HAP-1 (cell line): Measurements from ENCODE around the gene GFRA1.

Experiments used
- DNase-seq, 2 experiments: peaks; one replicate each; pipeline ENCODE4 v3.0.0-alpha.2; 2016 to 2020; ENCODE audit warnings: low spot score in 2 of 2
- H3K27me3 ChIP-seq: fragments of 250-450 bp; sonication (Bioruptor Pico); 2 replicates; pipeline ENCODE4 v1.5.1; 2020; ENCODE audit warnings: low read depth, mild to moderate bottlenecking, moderate library complexity
- H3K36me3 ChIP-seq: fragments of 250-450 bp; sonication (Bioruptor Pico); replicated peaks from 2 replicates; pipeline ENCODE4 v1.5.1; 2020; ENCODE audit warnings: mild to moderate bottlenecking
- H3K4me1 ChIP-seq: fragments of 250-450 bp; sonication (Bioruptor Pico); 2 replicates; pipeline ENCODE4 v1.5.1; 2020; ENCODE audit warnings: mild to moderate bottlenecking
- H3K4me3 ChIP-seq: fragments of 250-450 bp; sonication (Bioruptor Pico); 2 replicates; pipeline ENCODE4 v1.5.1; 2020; ENCODE audit warnings: mild to moderate bottlenecking, moderate library complexity
- H3K9me3 ChIP-seq: fragments of 250-450 bp; sonication (Bioruptor Pico); 2 replicates; pipeline ENCODE4 v1.5.1; 2020; ENCODE audit warnings: mild to moderate bottlenecking, moderate library complexity
- in situ Hi-C: fragments of 300-500 bp; cut with MboI; formaldehyde crosslinking; loops from 3 replicates; pipeline ENCODE4 v1.14.3; 2020; ENCODE audit warnings: low sequenced_read_pairs, inconsistent platforms, mixed read lengths

Gene GFRA1

GRCh38 chr10:116088985-116089384 is 184.0 kb downstream of the GFRA1 start:
- H3K4me3 ChIP-seq, result no peak overlapping the region
- no peaks in the 10 kb centered on the region for H3K4me1 ChIP-seq
- DNase-seq, result no peak
- no peaks in the 10 kb centered on the region for H3K27me3 ChIP-seq
- no peaks in the 10 kb centered on the region for H3K9me3 ChIP-seq
- in situ Hi-C loops, result no loop called here
- no peaks in the 10 kb centered on the region for H3K36me3 ChIP-seq

- in situ Hi-C loops, result no loop called here
- no peaks in the 10 kb centered on the region for H3K4me1 ChIP-seq
- H3K27me3 ChIP-seq, result no peaks in the 10 kb centered on the region
- H3K4me3 ChIP-seq, result no peak overlapping the region
- H3K36me3 ChIP-seq, result no peaks in the 10 kb centered on the region
- DNase-seq, result no peak
- no peaks in the 10 kb centered on the region for H3K9me3 ChIP-seq
Observed at GRCh38 chr10:116085323-116085722, 187.7 kb downstream of the GFRA1 start.

GRCh38 chr10:116084161-116084560 is 188.8 kb downstream of the GFRA1 start:
- H3K4me1 ChIP-seq, result no peaks in the 10 kb centered on the region
- H3K9me3 ChIP-seq, result no peaks in the 10 kb centered on the region
- DNase-seq, result no peak
- in situ Hi-C loops, result no loop called here
- H3K4me3 ChIP-seq, result no peak overlapping the region
- no peaks in the 10 kb centered on the region for H3K27me3 ChIP-seq
- H3K36me3 ChIP-seq, result no peaks in the 10 kb centered on the region

GRCh38 chr10:116083226-116083762 is 189.7 kb downstream of the GFRA1 start:
- Histone ChIP-seq H3K36me3 (no peaks in the 10 kb centered on the region), H3K9me3 (no peaks in the 10 kb centered on the region), H3K4me3 (no peak overlapping the region), H3K27me3 (no peaks in the 10 kb centered on the region), H3K4me1 (no peaks in the 10 kb centered on the region)
- no peak for DNase-seq
- in situ Hi-C loops, result no loop called here

GRCh38 chr10:116082762-116083161 is 190.2 kb downstream of the GFRA1 start:
- Histone ChIP-seq H3K4me1 (no peaks in the 10 kb centered on the region), H3K36me3 (no peaks in the 10 kb centered on the region), H3K4me3 (no peak overlapping the region), H3K27me3 (no peaks in the 10 kb centered on the region), H3K9me3 (no peaks in the 10 kb centered on the region)
- in situ Hi-C loops, result no loop called here
- DNase-seq, result no peak

- no peak for DNase-seq
- Histone ChIP-seq H3K4me3 (no peak overlapping the region), H3K27me3 (no peaks in the 10 kb centered on the region), H3K4me1 (no peaks in the 10 kb centered on the region), H3K36me3 (no peaks in the 10 kb centered on the region), H3K9me3 (no peaks in the 10 kb centered on the region)
- in situ Hi-C loops, result no loop called here
Observed at GRCh38 chr10:116082206-116082605, 190.8 kb downstream of the GFRA1 start.

GRCh38 chr10:116080553-116080952 is 192.5 kb downstream of the GFRA1 start:
- in situ Hi-C loops, result no loop called here
- no peak for DNase-seq

GRCh38 chr10:116079355-116079754 is 193.7 kb downstream of the GFRA1 start:
- H3K27me3 ChIP-seq, result 0 out of 2 replicates have a peak, but pooled peaks cover 2% of the 10 kb centered on the region

More at GRCh38 chr10:116080553-116080952, 192.5 kb downstream of the GFRA1 start:
- no peaks in the 10 kb centered on the region for H3K27me3 ChIP-seq
- no peaks in the 10 kb centered on the region for H3K4me1 ChIP-seq
- no peak overlapping the region for H3K4me3 ChIP-seq
- H3K9me3 ChIP-seq, result no peaks in the 10 kb centered on the region
- no peaks in the 10 kb centered on the region for H3K36me3 ChIP-seq

GRCh38 chr10:116076621-116077020 is 196.4 kb downstream of the GFRA1 start:
- DNase-seq, result no peak
- H3K4me1 ChIP-seq, result no peaks in the 10 kb centered on the region
- in situ Hi-C loops, result no loop called here

More at GRCh38 chr10:116079355-116079754, 193.7 kb downstream of the GFRA1 start:
- no peaks in the 10 kb centered on the region for H3K4me1 ChIP-seq
- H3K4me3 ChIP-seq, result no peak overlapping the region
- H3K9me3 ChIP-seq, result no peaks in the 10 kb centered on the region
- no peak for DNase-seq
- no peaks in the 10 kb centered on the region for H3K36me3 ChIP-seq
- in situ Hi-C loops, result no loop called here

GRCh38 chr10:116073510-116073909 is 199.5 kb downstream of the GFRA1 start:
- Histone ChIP-seq H3K4me1 (no peaks in the 10 kb centered on the region), H3K4me3 (no peak overlapping the region), H3K36me3 (no peaks in the 10 kb centered on the region), H3K27me3 (0 out of 2 replicates have a peak, but pooled peaks cover 2% of the 10 kb centered on the region), H3K9me3 (no peaks in the 10 kb centered on the region)
- no peak for DNase-seq
- in situ Hi-C loops, result no loop called here

More at GRCh38 chr10:116076621-116077020, 196.4 kb downstream of the GFRA1 start:
- no peaks in the 10 kb centered on the region for H3K9me3 ChIP-seq
- H3K36me3 ChIP-seq, result no peaks in the 10 kb centered on the region
- H3K27me3 ChIP-seq, result 0 out of 2 replicates have a peak, but pooled peaks cover 2% of the 10 kb centered on the region
- H3K4me3 ChIP-seq, result no peak overlapping the region

GRCh38 chr10:116073001-116073400 is 200.0 kb downstream of the GFRA1 start:
- 0 out of 2 replicates have a peak, but pooled peaks cover 2% of the 10 kb centered on the region for H3K27me3 ChIP-seq
- no peak for DNase-seq
- in situ Hi-C loops, result no loop called here
- no peak overlapping the region for H3K4me3 ChIP-seq
- H3K36me3 ChIP-seq, result no peaks in the 10 kb centered on the region
- H3K4me1 ChIP-seq, result no peaks in the 10 kb centered on the region
- no peaks in the 10 kb centered on the region for H3K9me3 ChIP-seq

- 0 out of 2 replicates have a peak, but pooled peaks cover 2% of the 10 kb centered on the region for H3K27me3 ChIP-seq
- H3K9me3 ChIP-seq, result no peaks in the 10 kb centered on the region
- DNase-seq, result no peak
- no peaks in the 10 kb centered on the region for H3K4me1 ChIP-seq
- in situ Hi-C loops, result no loop called here
- H3K4me3 ChIP-seq, result no peak overlapping the region
- no peaks in the 10 kb centered on the region for H3K36me3 ChIP-seq
Observed at GRCh38 chr10:116071453-116072148, 201.4 kb downstream of the GFRA1 start.

- no peak overlapping the region for H3K4me3 ChIP-seq
- no peaks in the 10 kb centered on the region for H3K4me1 ChIP-seq
- no peak for DNase-seq
- 0 out of 2 replicates have a peak, but pooled peaks cover 2% of the 10 kb centered on the region for H3K27me3 ChIP-seq
- in situ Hi-C loops, result no loop called here
- no peaks in the 10 kb centered on the region for H3K9me3 ChIP-seq
- H3K36me3 ChIP-seq, result no peaks in the 10 kb centered on the region
Observed at GRCh38 chr10:116070743-116071320, 202.2 kb downstream of the GFRA1 start.

- no peak for DNase-seq
- Histone ChIP-seq H3K4me3 (no peak overlapping the region), H3K9me3 (no peaks in the 10 kb centered on the region), H3K4me1 (no peaks in the 10 kb centered on the region), H3K27me3 (no peaks in the 10 kb centered on the region), H3K36me3 (no peaks in the 10 kb centered on the region)
- in situ Hi-C loops, result no loop called here
Observed at GRCh38 chr10:116069856-116070255, 203.2 kb downstream of the GFRA1 start.
